H1 (cell line): ENCODE data around the gene BCL6B.
A peak's percentile ranks its signal among the peaks of the same experiment; 100 is the strongest.

ENCODE experiments used
- POLR2A ChIP-seq, 2 experiments: IDR thresholded peaks; 1 replicate in 1 of 2; 2 replicates in 1 of 2; pipeline ENCODE4 v1.6.1; 2011; ENCODE audit warnings: low read depth in 2 of 2, low read length in 2 of 2, mild to moderate bottlenecking in 2 of 2; ENCODE audit errors: control extremely low read depth in 1 of 2
- POLR2AphosphoS5 ChIP-seq: IDR thresholded peaks from 2 replicates; pipeline ENCODE4 v1.6.1; 2011; ENCODE audit warnings: low read depth, low read length
- RAD21 ChIP-seq, 2 experiments: IDR thresholded peaks in 1 of 2; conservative IDR thresholded peaks in 1 of 2; 2 replicates each; pipeline ENCODE4 v1.6.1; 2011; ENCODE audit warnings: low read depth in 2 of 2, low read length in 2 of 2, improper control_type of control experiment in 1 of 2, inconsistent platforms in 1 of 2, mild to moderate bottlenecking in 1 of 2, moderate library complexity in 1 of 2
- RNF2 ChIP-seq: fragments of 200-900, 300-1000 bp; sonication (generic); IDR thresholded peaks from 2 replicates; pipeline ENCODE4 v1.7.1; 2016; ENCODE audit warnings: borderline replicate concordance, low read depth, mild to moderate bottlenecking, antibody characterized with exemption, low read length; ENCODE audit not compliant: poor library complexity, severe bottlenecking; ENCODE audit errors: missing control alignments
- SIN3A ChIP-seq, 2 experiments: IDR thresholded peaks in 1 of 2; conservative IDR thresholded peaks in 1 of 2; 2 replicates each; pipeline ENCODE4 v1.6.1; 2011 to 2012; ENCODE audit warnings: low read length in 2 of 2, improper control_type of control experiment in 1 of 2, low read depth in 1 of 2, mild to moderate bottlenecking in 1 of 2
- TAF1 ChIP-seq: IDR thresholded peaks from 2 replicates; pipeline ENCODE4 v1.6.1; 2011; ENCODE audit warnings: mild to moderate bottlenecking, low read depth, low read length
- ZNF274 ChIP-seq: IDR thresholded peaks from 2 replicates; pipeline ENCODE4 v1.7.0; 2012; ENCODE audit warnings: low read length, borderline replicate concordance; ENCODE audit errors: extremely low read depth
- TF ChIP-seq, protein P1 (sequence below): IDR thresholded peaks from 2 replicates; pipeline ENCODE4 v1.6.1; 2012; ENCODE audit warnings: low read length, inconsistent platforms
- TF ChIP-seq, protein P2 (sequence below), 3 experiments: IDR thresholded peaks; 1 replicate in 2 of 3; 2 replicates in 1 of 3; pipeline versions ENCODE4 v1.5.1 to v1.6.1; 2011; ENCODE audit warnings: low read length in 3 of 3, mild to moderate bottlenecking in 3 of 3, inconsistent platforms in 2 of 3, low read depth in 1 of 3, moderate library complexity in 1 of 3; ENCODE audit not compliant: insufficient read depth in 1 of 3; ENCODE audit errors: control extremely low read depth in 1 of 3

DNA sequence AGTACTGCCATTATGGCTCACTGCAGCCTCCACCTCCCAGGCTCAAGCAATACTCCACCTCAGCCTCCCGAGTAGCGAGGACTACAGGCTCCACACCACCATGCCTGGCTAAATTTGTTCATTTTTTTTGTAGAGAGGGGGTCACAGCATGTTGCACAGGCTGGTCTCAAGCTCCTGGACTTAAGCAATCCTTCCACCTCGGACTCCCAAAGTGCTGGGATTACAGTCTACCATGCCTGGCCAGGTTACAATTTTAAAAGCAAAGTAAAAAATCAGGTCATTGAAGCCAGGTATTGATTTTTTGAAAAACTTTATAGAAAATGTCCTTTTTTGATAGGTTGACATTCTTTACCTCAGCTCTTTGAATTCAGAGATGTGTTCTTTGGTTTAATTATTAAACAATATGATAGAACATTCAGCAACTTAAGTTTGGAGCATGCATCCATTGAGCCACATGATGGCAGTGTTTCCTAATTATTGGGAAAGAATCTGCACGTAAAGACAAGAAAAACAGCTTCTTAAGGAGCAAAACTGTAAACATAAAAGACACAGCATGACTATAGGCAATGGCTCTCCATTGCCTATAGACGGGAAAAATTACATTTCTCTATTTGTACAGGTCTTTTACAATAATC lies 22.8 kb downstream of the BCL6B start:
- TF ChIP-seq SIN3A (conservative IDR thresholded peaks at IDR 0.05 in 1 of 2, IDR thresholded peaks at IDR 0.05 in 1 of 2; ENCODE audit: low read depth in 1 of 2, low read length in 2 of 2), result no peak; a peak in 1 of 4 replicates
- no peak for TF ChIP-seq TAF1
- TF ChIP-seq, protein P1, sequence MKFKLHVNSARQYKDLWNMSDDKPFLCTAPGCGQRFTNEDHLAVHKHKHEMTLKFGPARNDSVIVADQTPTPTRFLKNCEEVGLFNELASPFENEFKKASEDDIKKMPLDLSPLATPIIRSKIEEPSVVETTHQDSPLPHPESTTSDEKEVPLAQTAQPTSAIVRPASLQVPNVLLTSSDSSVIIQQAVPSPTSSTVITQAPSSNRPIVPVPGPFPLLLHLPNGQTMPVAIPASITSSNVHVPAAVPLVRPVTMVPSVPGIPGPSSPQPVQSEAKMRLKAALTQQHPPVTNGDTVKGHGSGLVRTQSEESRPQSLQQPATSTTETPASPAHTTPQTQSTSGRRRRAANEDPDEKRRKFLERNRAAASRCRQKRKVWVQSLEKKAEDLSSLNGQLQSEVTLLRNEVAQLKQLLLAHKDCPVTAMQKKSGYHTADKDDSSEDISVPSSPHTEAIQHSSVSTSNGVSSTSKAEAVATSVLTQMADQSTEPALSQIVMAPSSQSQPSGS, result no peak
- no peak for TF ChIP-seq POLR2A (IDR thresholded peaks at IDR 0.05; ENCODE audit: control extremely low read depth in 1 of 2, low read depth in 2 of 2, low read length in 2 of 2)
- TF ChIP-seq, protein P2, sequence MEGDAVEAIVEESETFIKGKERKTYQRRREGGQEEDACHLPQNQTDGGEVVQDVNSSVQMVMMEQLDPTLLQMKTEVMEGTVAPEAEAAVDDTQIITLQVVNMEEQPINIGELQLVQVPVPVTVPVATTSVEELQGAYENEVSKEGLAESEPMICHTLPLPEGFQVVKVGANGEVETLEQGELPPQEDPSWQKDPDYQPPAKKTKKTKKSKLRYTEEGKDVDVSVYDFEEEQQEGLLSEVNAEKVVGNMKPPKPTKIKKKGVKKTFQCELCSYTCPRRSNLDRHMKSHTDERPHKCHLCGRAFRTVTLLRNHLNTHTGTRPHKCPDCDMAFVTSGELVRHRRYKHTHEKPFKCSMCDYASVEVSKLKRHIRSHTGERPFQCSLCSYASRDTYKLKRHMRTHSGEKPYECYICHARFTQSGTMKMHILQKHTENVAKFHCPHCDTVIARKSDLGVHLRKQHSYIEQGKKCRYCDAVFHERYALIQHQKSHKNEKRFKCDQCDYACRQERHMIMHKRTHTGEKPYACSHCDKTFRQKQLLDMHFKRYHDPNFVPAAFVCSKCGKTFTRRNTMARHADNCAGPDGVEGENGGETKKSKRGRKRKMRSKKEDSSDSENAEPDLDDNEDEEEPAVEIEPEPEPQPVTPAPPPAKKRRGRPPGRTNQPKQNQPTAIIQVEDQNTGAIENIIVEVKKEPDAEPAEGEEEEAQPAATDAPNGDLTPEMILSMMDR (IDR thresholded peaks at IDR 0.05; ENCODE audit: control extremely low read depth in 1 of 3, insufficient read depth in 1 of 3, low read depth in 1 of 3, low read length in 3 of 3), result peak in 2 of 3 experiments; percentile 53 to 68; a peak in 3 of 4 replicates
- TF ChIP-seq RNF2, result no peak
- no peak for TF ChIP-seq POLR2AphosphoS5
- no peak for TF ChIP-seq ZNF274
- TF ChIP-seq RAD21 (IDR thresholded peaks at IDR 0.05 in 1 of 2, conservative IDR thresholded peaks at IDR 0.05 in 1 of 2; ENCODE audit: low read depth in 2 of 2, low read length in 2 of 2), result peak; percentile 89 to 91
